Activated CD4-positive, alpha-beta T cell treated with anti-CD3 and anti-CD28 coated beads for 48 hours (primary cell): ENCODE data around the gene CD40LG.

Experiments
- DNase-seq: peaks from one replicate; pipeline ENCODE4 v3.0.0-alpha.2; 2020

Gene CD40LG

DNA sequence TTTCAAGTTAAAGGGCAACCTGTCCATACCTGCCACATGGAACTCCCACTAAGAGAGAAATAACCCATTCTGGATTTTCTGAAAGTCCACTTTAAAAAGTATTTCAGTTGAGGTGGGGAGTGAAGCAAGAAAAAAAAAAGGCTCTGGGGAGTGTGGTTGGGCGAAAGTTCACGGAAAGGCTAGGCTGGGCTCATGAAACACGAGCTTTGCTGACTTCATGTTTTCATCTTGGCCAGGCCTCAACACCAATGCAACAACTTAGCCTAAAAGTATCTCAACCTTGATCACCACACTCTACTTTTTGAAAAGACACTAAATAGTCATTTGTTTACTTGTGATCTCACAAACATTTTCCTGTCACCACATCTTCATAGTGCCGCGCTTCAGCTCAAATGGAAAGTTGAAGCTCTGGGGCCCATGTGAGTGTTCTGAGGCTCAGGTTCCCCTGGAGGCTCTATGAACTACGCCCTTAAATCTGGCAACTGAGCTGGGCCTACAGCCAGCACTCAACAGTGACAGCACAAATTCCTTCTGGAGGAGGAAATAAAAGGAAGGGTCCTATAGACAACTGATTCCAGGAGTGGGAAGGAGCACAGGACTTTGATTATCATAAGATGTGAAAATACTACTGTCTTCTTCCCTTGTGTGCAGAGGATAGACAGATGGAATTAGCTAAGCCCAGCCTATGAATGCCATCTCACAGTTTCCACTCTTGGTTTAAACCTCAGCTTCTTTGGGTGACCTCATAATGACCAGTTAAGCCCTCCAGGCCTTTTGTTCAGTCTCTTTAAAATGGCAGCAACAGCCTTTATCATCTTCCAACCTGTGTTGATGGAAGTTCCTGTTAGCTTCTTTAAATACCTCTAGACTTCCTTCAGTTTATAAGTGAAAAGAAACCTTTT is 5.1 kb downstream of the CD40LG start:
- DNase-seq = peak; percentile 41

- no peak for DNase-seq
Measured at GRCh38 chrX:136656361-136656964, 8.5 kb downstream of the CD40LG start.

DNA sequence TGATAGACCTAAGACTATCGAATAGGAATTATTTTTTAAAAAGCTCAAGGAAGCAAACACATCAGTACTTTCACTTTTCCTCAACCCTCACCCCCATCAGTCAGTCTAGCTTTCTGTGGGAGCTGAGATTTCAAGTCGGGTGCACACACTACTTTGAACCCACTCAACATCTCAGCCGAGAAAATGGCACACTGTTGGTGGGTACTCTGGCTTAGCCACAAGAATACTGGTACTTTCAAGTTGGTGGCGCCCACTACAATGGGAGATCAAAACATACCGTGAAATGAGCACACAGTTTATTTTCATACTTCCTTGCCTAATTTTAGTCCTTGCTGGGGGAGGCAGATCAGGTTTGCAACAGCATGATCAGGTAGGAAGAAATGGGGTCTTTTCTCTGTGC is 10.2 kb downstream of the CD40LG start:
- DNase-seq = no peak

DNA sequence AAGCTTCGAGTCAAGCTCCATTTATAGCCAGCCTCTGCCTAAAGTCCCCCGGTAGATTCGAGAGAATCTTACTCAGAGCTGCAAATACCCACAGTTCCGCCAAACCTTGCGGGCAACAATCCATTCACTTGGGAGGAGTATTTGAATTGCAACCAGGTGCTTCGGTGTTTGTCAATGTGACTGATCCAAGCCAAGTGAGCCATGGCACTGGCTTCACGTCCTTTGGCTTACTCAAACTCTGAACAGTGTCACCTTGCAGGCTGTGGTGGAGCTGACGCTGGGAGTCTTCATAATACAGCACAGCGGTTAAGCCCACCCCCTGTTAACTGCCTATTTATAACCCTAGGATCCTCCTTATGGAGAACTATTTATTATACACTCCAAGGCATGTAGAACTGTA is 11.2 kb downstream of the CD40LG start:
- DNase-seq = peak; percentile 56

DNA sequence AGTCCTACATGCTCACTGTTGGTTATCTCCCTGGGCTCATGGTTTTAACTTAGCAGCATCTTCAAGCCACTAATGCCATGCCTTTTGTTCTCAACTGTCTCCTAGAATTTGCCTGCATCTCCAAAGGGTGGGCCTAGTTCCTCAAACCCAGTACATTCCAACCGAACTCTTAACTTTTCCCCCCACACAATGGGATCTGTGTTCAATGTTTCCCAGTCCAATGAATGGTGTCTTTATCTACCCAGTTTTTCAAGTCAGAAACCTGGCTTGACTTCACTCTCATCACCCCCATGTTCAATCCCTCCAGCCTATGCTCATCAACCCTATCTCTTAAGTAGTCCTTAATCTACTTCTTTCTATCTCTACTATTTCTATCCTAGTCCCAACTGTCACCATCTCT is 12.9 kb downstream of the CD40LG start:
- DNase-seq = no peak

DNA sequence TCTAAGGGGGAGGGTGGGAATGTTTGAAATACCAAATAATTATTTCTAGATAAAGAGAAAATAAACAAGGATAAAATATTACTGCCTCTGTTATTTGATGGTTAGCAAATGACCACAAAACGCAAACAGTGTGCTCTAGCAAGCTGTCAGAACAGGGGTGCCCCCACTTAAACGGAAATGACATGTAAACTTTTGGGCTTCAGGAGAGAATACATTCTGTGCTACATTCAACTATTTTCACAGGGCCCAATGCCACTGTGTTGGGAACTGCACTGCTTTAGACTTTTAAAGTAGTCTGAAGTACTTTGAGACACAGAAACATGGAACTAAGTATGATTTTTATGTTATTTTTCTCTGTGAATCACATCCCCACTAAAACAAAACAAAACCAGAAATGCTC is 14.1 kb downstream of the CD40LG start:
- DNase-seq = no peak

- no peak for DNase-seq
Measured at GRCh38 chrX:136662976-136663375, 15.0 kb downstream of the CD40LG start.

DNA sequence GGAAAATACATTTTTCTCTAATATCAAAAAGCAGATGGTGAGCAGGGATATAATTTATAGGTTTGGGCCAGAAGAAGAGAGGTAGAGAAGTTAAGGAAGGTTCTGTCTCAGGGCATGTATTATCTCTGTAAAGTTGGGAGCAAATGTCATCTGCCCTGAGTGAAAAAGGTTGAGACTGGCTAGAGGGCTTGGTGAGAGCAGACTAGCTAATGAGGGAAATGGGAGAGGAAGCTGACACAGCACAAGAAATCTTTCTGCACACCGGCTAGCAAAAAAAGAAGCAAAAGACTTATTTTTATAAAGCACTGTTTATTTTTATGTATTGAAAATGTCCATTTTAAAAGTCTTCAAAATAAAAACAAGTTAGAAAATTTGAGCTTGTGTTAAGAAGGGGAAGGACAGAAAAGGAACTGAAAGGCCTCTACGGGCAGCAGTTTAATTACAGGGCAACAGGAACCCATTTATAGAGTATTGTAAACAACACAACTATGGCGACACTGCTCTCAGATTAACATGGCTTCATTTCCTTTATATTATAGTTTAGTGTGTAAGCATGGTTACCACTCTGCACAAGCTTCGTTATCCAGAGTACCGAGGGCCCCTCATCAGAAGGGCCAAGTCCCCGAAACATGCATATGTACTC is 17.4 kb downstream of the CD40LG start:
- DNase-seq = no peak

DNA sequence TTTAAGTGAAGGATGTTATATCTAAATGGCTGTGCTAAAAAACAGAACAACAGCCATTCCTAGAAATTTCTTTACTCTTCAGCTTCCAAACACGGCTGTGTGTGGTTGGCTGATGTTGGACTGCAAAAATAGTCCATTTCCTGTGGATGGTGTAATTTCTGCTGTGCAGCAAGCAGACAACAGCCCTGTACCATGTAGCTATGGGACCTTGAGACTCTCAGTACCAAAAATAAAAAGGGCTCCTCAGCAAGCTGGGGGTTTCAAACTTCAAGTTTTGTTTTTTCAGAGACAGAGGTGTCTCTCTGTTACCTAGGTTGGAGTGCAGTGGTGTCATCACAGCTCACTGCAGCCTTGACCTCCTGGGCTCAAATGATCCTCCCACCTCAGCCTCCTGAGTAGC is 18.1 kb downstream of the CD40LG start:
- no peak for DNase-seq

GRCh38 chrX:136667446-136668168 is 19.6 kb downstream of the CD40LG start:
- no peak for DNase-seq

DNA sequence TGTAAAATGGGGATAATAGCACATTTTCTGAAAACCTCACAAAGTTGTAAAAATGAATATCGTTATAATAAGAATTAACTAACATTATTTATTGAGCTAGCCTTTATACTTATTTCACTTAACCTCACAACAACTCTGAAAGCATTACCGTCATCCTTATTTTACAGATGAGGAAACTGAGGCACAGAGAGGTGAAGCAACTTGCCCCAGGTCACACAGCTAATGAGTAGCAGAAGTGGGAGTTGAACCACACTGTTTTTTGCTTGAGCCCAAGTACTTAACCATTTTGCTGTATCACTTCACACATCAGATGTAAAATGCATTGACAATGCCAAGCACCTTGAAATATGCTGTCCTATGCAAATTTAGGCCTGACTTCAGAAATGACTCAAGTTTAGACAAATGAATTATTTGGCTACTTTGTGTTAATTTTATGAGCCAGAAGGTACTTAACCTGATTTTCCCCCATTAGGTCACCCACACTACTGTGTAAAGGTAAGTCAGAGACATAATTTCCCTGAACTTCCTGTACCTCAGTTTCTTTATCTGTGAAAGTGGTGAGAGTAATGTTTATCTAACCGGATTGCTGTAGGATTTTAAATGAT is 23.1 kb downstream of the CD40LG start:
- no peak for DNase-seq

DNA sequence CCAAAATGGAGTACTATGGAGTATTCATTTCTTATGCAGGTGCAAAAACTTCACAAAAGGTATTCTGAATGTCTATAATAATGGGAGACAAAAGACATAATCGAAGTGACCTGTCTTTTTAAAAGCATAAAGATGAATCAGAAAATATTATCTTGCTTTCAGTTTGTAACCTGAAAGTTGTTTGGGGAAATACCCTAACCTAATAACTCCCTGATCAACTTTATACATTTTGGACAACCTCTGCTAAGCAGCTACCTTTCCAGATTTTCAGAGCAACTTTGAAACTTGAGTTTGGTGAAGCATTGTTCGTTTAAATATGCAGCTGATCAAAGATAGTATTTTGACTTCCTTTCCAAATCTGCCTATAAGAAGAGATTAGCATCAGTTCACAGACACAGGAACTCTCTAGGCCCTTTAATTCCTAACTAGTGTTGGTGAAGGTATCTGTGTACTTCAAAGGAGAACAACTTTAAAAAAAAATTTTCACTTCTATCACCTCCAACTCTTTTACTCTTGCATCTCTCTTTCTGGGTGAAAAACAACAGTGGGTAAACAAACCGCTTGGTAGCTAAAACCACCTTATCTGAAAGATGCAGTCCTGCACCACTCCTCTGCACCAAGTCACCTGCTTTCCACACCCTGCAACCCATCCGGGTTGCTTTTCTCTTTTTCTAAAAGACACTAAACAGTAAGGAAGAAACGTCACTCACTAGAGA is 26.5 kb downstream of the CD40LG start:
- DNase-seq = no peak

- no peak for DNase-seq
Measured at GRCh38 chrX:136679531-136679930, 31.6 kb downstream of the CD40LG start.

- DNase-seq = no peak
Measured at GRCh38 chrX:136684120-136684519, 36.2 kb downstream of the CD40LG start.

DNA sequence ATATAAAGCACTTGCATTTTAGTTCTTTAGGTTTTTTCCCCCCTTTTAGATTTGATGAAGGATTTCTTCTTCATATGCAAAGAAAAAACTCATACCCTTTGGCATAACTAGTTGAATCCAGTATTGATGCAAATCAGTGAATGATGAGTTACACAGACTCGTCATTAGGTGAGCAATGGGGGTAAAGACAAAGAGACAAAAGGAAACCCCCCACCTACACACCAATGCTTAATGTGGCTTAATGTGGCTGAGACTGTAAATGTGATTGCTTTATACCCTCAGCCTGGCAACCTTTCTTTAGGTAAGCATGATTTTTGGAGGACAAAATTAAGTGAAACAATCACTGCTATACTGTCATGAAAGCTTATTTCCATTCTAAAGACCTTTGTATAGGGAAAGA is 39.5 kb downstream of the CD40LG start:
- peak; percentile 42 for DNase-seq

GRCh38 chrX:136689436-136689835 is 41.5 kb downstream of the CD40LG start:
- DNase-seq = peak; percentile 14

GRCh38 chrX:136691028-136691809 is 43.3 kb downstream of the CD40LG start:
- no peak for DNase-seq

GRCh38 chrX:136692271-136692670 is 44.3 kb downstream of the CD40LG start:
- DNase-seq = no peak

DNA sequence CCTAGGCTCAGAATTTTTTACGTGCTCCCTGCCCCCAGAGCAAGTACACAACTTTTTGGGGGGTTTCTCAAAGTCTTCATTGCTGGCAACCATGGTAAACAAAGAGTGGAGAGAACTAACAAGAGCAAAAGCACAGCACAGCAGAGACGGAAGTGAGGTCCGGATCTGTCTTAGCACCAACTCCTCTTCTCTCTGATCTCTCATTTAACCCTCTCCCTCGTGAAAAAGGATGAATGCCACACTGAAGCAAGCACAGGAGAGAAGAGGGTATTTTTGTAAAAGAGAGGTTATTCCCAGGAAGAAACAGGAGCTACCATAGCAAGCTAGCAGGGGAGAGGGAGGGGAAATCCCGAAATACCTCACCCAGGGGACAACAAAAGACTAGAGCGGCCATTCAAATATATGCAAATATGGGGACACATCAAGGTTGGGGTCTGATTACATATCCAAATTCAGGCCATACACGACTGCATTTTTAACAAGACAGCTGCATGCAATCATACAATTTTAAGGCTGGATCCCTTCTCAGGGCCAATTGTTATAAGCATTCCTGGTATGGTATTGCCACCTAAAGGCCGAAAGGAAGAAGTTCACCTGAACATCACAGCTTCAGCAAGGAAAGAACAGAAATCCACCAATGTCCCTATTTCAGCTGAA is 46.6 kb downstream of the CD40LG start:
- no peak for DNase-seq

DNA sequence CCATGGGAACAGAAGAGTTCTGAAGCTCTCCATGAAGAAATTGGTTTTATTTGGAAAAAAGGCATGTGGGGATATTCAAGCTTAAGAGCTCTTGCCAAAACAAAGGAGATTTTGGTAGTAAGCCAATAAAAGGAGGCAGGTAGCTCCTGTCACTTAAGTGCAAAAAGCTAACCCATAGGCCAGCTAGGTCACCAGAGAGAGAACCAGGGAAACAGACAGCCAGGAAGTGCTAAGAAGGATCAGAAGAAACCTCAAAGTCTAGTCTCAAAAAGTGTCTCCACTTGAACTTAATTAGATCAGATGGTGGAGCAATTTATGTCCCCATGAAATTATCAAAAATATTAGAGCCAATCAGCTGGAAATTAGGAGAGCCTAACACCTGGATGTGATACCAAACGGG is 49.2 kb downstream of the CD40LG start:
- no peak for DNase-seq

DNA sequence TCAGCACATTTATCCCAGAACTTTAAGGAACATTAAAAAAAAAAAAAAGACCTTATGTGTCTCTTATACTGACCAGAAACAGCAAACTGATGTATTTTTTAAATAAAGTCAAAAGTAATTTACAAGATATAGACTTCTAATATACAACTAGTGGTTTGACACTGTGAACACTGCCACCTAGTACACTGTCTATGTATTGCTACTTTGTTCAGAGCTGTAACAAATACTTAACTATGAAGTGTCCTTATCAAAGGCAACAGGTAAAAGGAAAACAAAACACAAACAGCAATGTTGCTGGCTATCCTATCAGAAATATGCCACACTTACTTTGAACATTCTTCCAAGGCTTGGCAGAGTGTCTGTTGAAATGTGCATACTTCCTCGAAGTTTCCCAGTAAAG is 60.4 kb downstream of the CD40LG start:
- DNase-seq = no peak
